H4 (cell line): ENCODE data around the gene C2. TPM values are rescaled to one million over a fixed set of nuclear protein-coding genes. Genes with fewer than 3 reads are reported as not detected.
"Not testable (repeated sequence)": the region's sequence is repeated elsewhere in the genome, so short reads cannot be mapped to it uniquely, and the experiment has no call there.

ENCODE experiments used
- DNase-seq: peaks from one replicate; pipeline ENCODE4 v3.0.0-alpha.2; 2015; ENCODE audit warnings: low spot score
- total RNA-seq: library from RNA; depleted of rRNA; stranded (reverse); fragments of >200 nt; shearing (Covaris generic); gene quantifications from 2 replicates; pipeline ENCODE4 v1.2.3, GENCODE V29; 2014

Gene C2
- total RNA-seq, 1 experiment from 2014 or later = 0.75 TPM

- DNase-seq = no peak
These were observed 29.3 kb downstream of the C2 start for GRCh38 chr6:31956796-31957195.

- no peak for DNase-seq
These were observed 30.9 kb downstream of the C2 start for GRCh38 chr6:31958412-31958740.

- peak; percentile 97 for DNase-seq
These were observed 31.5 kb downstream of the C2 start, which contains the start of the genes NELFE and SKIC2 for GRCh38 chr6:31958741-31959739. TSS of gene NELFE (minus strand) at chr6:31958971. CDS start at chr6:31958446, 525 bp downstream. TSS of gene SKIC2 (plus strand) at chr6:31959175. CDS start at chr6:31959193, 18 bp downstream.

GRCh38 chr6:31961616-31962015, 34.1 kb downstream of the C2 start:
- no peak for DNase-seq

GRCh38 chr6:31963921-31964320, 36.4 kb downstream of the C2 start:
- no peak for DNase-seq

- DNase-seq = no peak
These were observed 38.2 kb downstream of the C2 start for GRCh38 chr6:31965700-31966099.

GRCh38 chr6:31966506-31966905, 39.0 kb downstream of the C2 start:
- DNase-seq = no peak

- no peak for DNase-seq
These were observed 39.7 kb downstream of the C2 start for GRCh38 chr6:31966997-31967925.

GRCh38 chr6:31967926-31968320, 40.4 kb downstream of the C2 start:
- no peak for DNase-seq

- no peak for DNase-seq
These were observed 40.8 kb downstream of the C2 start for GRCh38 chr6:31968326-31968725.

GRCh38 chr6:31968791-31969711, 41.5 kb downstream of the C2 start:
- no peak for DNase-seq

- DNase-seq = no peak
These were observed 42.4 kb downstream of the C2 start for GRCh38 chr6:31969712-31970603.

GRCh38 chr6:31970604-31971271, 43.2 kb downstream of the C2 start:
- no peak for DNase-seq

- no peak for DNase-seq
These were observed 43.9 kb downstream of the C2 start for GRCh38 chr6:31971279-31971992.

- peak; percentile 99 for DNase-seq
These were observed 44.6 kb downstream of the C2 start, which contains the start of gene DXO for GRCh38 chr6:31971993-31972708. TSS of gene DXO (minus strand) at chr6:31972138. CDS start at chr6:31971675, 463 bp downstream.

GRCh38 chr6:31972709-31973350, 45.3 kb downstream of the C2 start:
- DNase-seq = no peak

- not testable (repeated sequence) for DNase-seq
These were observed 48.5 kb downstream of the C2 start for GRCh38 chr6:31976065-31976464.
